ENCODE data around the gene NUMA1.

GRCh38 chr11:71988050-71988449, 92.3 kb downstream of the NUMA1 start:
- no peak for TF ChIP-seq NFRKB (IDR thresholded peaks at IDR 0.05)
- TF ChIP-seq PKNOX1 (IDR thresholded peaks at IDR 0.05), result no peak
- no peak for TF ChIP-seq HDGF (IDR thresholded peaks at IDR 0.05; ENCODE audit: borderline replicate concordance)
- TF ChIP-seq TARDBP (IDR thresholded peaks at IDR 0.05), result no peak
- TF ChIP-seq CTBP1 (IDR thresholded peaks at IDR 0.05; ENCODE audit: borderline replicate concordance), result no peak
- TF ChIP-seq SP1 (IDR thresholded peaks at IDR 0.05), result no peak
- TF ChIP-seq BHLHE40 (IDR thresholded peaks at IDR 0.05; ENCODE audit: borderline replicate concordance), result no peak
- TF ChIP-seq SUZ12 (IDR thresholded peaks at IDR 0.05), result no peak
- TF ChIP-seq ZNF384 (IDR thresholded peaks at IDR 0.05), result no peak

Data from HEK293T (cell line).